Measurements from ENCODE around the gene SPDYE6.
"Not testable (repeated sequence)": the region's sequence is repeated elsewhere in the genome, so short reads cannot be mapped to it uniquely, and the experiment has no call there.

The SPDYE6 gene

GRCh38 chr7:102356344-102356743, at the start of gene SPDYE6:
TSS of gene SPDYE6 (minus strand) at chr7:102356444. CDS start at chr7:102356023, 421 bp downstream.
- not testable (repeated sequence) for DNase-seq (ENCODE audit: low read depth); H3K4me3 ChIP-seq (ENCODE audit: low read depth, low read length)

GRCh38 chr7:102404862-102405188, 48.6 kb upstream of the SPDYE6 start:
- not testable (repeated sequence) for DNase-seq (ENCODE audit: low read depth); H3K4me3 ChIP-seq (ENCODE audit: low read depth, low read length)

- TF ChIP-seq CTCF (IDR thresholded peaks at IDR 0.05; ENCODE audit: insufficient read depth, low read depth, low read length, missing control alignments) = peak; percentile 88
- peak; percentile 93 for DNase-seq (ENCODE audit: low read depth)
- no peak overlapping the region for H3K4me3 ChIP-seq (ENCODE audit: low read depth, low read length)
Observed at GRCh38 chr7:102404005-102404861, 48.0 kb upstream of the SPDYE6 start.

- DNase-seq (ENCODE audit: low read depth) = no peak
- no peak overlapping the region for H3K4me3 ChIP-seq (ENCODE audit: low read depth, low read length)
- TF ChIP-seq CTCF (IDR thresholded peaks at IDR 0.05; ENCODE audit: insufficient read depth, low read depth, low read length, missing control alignments) = no peak
Observed at GRCh38 chr7:102403563-102403962, 47.3 kb upstream of the SPDYE6 start.

GRCh38 chr7:102400360-102400759, 44.1 kb upstream of the SPDYE6 start:
- no peak for DNase-seq (ENCODE audit: low read depth)
- H3K4me3 ChIP-seq (ENCODE audit: low read depth, low read length) = no peak overlapping the region
- no peak for TF ChIP-seq CTCF (IDR thresholded peaks at IDR 0.05; ENCODE audit: insufficient read depth, low read depth, low read length, missing control alignments)

GRCh38 chr7:102398543-102398942, 42.3 kb upstream of the SPDYE6 start:
- no peak for TF ChIP-seq CTCF (IDR thresholded peaks at IDR 0.05; ENCODE audit: insufficient read depth, low read depth, low read length, missing control alignments)
- no peak overlapping the region for H3K4me3 ChIP-seq (ENCODE audit: low read depth, low read length)
- DNase-seq (ENCODE audit: low read depth) = no peak

- no peak for DNase-seq (ENCODE audit: low read depth)
- no peak for TF ChIP-seq CTCF (IDR thresholded peaks at IDR 0.05; ENCODE audit: insufficient read depth, low read depth, low read length, missing control alignments)
- H3K4me3 ChIP-seq (ENCODE audit: low read depth, low read length) = peak overlapping the region; percentile 84
Observed at GRCh38 chr7:102396710-102397019, 40.4 kb upstream of the SPDYE6 start.
